Stimulated activated CD8-positive, alpha-beta memory T cell treated with anti-CD3 and anti-CD28 coated beads, Interleukin-2, amount 100 ng/mL, for 48 hours (primary cell): ENCODE measurements around the gene STC2.
"Not testable (repeated sequence)": the region's sequence is repeated elsewhere in the genome, so short reads cannot be mapped to it uniquely, and the experiment has no call there.

Experiments used
- DNase-seq, 2 donors: peaks; one replicate each; pipeline ENCODE4 v3.0.0-alpha.2; 2020; ENCODE audit warnings: low read depth in 2 of 2

The STC2 gene

DNA sequence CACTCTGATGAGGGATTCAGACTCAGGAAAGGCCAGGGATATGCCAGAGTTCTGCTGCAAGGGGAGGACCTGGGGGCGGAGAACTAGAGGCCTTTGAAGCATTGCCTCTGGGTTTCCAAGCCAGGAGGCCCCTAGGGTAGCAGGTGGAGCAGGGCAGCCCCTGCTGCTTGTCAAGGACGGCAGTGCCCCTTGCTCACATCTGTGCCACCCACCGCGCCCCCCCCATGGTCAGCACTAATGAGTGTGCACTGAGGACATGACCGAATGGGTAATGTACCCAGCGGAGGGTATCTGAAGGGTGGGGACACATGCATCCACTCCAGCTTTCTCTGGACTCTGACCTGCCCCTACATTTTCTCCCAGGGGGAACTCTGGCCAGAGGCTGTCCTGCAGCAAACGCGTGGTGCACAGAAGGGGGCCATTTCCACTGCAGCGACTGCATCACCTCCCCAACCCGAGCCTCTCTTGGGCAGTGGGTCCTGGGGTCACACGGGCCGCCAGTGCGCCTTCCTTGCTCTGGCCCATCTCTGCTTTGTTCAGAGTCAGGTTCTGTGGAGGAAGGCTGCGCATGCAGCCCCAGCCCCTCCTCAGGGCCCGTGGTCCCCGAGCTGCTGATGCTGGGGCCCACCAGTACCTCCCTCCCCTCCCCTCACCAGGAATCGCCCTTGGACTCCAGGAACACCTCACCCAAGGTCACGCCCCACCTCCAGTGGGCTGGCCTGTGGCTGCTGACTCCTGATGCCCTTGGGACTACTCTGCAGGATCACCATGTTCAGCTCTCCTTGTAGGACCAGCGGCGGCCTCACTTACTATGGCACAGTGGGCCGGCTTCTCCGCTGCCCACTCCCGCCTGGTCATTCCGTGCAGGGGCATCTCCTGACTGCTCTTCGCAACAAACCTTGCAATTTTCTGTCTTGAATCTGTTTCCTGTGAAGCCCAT is 31.2 kb downstream of the STC2 start:
- DNase-seq, result no peak

DNA sequence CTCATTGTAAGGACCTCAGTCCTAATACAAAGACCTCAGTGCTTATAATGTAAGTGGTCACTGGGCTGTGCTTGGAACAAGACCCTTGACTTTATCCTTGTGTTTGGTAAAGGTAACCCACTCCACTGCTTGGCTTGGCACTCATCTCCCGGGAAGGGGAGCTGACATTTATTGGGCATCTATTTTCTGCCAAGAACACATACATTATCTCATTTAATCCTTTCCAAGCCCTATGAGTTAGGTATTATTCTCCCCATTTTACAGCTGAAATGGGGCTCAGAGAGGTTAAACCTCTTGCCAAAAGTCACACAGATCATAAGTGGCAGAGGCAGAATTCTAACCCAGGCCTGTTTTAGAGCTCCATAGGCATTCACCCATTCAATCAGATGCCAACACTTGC is 32.4 kb downstream of the STC2 start:
- DNase-seq, result no peak

GRCh38 chr5:173294673-173295320 is 33.4 kb downstream of the STC2 start:
- DNase-seq, result no peak

DNA sequence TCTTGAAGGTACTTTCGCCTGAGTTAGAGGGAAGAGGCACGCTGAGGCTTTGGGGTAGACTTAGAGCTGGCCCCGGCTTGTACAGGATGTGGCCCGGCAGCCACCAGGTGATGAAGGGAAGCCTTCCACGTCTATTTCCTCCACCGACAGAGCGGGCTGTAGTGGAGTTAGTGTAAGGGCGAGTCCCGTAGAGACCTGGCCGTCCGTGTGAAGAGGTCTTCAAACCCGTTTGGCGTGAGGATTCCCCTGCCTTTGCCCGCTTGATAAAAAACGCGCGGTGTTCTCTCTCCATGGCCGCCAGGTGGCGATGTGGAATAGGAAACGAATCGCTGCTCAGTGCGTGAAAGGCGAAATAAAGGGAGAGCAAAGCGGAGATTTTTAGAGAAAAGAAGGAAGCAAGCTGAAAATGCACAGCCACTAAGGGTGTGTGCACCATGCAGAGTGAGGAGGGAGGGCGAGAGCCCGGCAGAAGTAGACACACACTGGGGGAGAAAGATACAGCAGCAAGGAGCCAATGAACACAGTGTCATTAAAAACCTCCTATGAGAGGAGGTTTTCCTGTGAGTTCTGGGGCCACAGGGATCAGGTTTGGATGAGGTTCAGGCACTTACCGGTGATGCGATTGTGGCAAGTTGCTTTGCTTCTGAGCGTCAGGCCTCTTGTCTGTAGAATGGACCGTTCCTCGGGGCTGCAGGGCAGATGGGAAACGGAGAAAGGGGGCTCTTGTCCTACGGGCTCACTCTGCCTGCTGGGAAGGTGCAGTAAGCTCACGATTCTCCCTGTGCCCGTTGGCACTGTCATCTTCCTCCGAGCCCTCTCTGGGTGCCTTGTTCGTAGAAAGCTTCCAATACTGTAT is 34.2 kb downstream of the STC2 start:
- DNase-seq, result peak; percentile 52 to 68

DNA sequence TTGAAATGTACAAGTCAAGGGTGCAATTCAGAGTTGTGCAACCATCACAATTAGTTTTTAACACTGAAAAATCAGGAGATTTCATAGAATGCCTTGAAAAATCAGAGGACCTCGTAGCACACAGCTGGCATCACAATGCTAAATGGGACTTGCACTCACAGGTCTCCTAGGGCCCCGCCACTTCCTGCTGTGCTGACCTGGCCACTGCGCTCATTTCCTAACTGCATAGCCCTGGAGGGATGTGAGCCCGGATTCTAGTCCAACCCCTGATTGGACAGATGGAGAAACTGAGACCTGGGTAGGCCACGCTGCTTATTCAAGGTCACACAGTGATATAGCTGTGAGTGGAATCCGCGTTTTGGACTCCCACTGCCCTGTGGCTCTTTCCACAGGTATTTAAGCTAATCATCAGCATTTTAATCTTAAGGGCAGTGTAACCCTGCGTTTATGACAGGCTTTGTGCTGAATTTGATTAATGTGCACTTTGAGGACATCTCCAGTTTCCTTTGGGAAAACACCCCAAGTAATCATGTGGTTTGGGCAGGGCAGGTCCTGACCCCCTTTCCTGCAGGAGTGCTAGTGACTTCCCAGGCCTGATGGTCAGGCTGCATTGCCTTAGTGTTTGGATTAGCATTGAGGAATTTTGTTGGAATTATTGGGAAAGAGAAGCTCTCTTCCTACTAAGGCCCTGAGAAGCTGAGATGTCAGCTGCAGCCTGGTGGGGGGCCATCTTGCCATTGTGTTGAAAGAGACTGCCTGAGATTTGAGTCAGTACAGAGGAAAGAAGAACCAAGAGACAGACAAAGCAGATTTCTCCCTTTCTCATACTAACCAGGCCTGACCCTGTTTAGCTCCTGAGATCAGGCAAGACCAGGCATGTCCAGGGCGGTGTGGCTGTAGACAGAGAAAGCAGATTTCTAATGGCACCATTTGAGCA is 36.2 kb downstream of the STC2 start:
- DNase-seq, result no peak

DNA sequence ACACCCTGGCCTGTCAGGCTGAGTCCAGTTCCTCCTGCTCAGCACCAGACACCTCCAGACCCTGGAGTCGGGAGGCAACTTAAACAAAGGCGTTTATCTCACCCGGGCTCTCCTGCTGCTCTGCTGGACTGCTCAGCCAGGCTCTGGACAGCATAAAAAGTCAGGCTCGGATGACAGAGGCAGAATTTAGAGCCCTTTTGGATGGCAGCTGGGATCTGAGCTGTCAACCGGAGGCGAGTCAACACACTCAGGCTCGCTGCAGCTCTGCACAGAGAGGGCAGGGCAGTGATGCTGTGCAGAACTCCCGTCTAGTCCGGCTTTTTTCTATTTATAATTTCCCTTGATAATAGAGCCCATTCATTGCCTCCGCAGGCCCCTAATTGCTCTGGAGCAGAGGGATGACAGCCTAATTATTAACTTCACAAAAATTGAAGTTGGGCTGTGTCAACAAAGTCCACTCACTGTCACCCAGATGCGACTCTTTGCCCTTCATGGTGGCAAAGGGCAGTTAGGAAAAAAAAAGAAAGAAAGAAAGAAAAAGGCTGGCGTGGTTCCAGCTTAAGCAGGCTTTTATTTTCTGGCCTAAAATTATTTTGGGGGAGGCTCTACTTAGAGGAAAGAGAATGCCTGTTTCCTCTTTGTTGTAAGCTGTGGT is 37.6 kb downstream of the STC2 start:
- DNase-seq, result no peak

GRCh38 chr5:173289372-173289771 is 38.8 kb downstream of the STC2 start:
- DNase-seq, result no peak

GRCh38 chr5:173288632-173289031 is 39.6 kb downstream of the STC2 start:
- DNase-seq, result no peak

GRCh38 chr5:173287086-173287485 is 41.1 kb downstream of the STC2 start:
- no peak for DNase-seq

GRCh38 chr5:173284343-173284958 is 43.8 kb downstream of the STC2 start:
- DNase-seq, result not testable (repeated sequence)

- peak; percentile 67 to 74 for DNase-seq
These were observed 44.6 kb downstream of the STC2 start for GRCh38 chr5:173283318-173284288.

- no peak for DNase-seq
These were observed 45.3 kb downstream of the STC2 start for GRCh38 chr5:173282916-173283315.

DNA sequence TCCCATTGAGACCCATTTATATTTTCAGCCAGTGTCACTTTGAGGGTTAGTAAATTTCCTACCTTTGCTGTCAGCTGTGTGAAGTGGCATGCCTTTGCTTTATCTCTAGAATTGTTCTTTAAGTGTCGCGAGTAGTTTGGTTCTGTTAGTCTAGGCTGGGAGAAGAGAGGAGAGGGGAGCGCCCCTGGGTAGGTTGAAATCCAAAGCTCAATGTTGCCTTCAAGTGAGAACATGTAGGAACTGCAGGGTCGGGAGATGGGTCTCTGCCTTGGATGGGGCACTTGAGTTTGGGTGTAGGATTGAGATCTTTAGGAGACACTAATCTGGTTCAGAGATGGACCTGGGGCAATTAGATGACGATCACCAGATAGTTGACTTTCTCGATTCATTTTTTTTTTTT is 46.3 kb downstream of the STC2 start:
- no peak for DNase-seq

- DNase-seq, result no peak
These were observed 49.0 kb downstream of the STC2 start for GRCh38 chr5:173279166-173279565.

GRCh38 chr5:173278641-173279040 is 49.6 kb downstream of the STC2 start:
- no peak for DNase-seq

- DNase-seq, result no peak
These were observed 50.0 kb downstream of the STC2 start for GRCh38 chr5:173278172-173278571.

- DNase-seq, result no peak
These were observed 53.4 kb downstream of the STC2 start for GRCh38 chr5:173274771-173275170.

DNA sequence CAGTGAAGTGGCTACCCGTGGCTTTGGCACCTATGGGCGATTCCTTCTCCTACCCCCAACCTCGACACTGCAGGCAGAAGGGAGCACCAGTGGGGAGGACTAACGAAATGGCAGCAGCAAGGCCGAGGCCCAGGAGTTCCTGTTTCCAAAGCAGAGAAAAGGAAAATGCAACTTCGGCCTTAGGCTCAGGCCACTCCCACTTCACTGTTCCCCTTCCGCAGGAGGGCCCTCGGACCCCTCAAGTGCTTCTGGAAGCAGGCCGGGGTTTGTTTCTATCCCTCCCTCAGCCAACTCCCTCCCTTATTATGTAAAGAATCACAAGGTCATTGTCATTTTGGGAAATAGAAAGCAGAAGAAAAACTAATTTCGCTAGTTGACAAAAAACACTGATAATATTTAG is 56.8 kb downstream of the STC2 start:
- no peak for DNase-seq
